GM23248 (cell line): ENCODE measurements around the gene TNFAIP8L3.

Source experiments
- EZH2 ChIP-seq: fragments of 200-600 bp; sonication (generic); IDR thresholded peaks from 2 replicates; pipeline ENCODE4 v1.6.1; 2018; ENCODE audit warnings: antibody characterized with exemption, mild to moderate bottlenecking; ENCODE audit not compliant: insufficient read depth, poor library complexity, severe bottlenecking
- EZH2phosphoT487 ChIP-seq: fragments of 200-600 bp; sonication (generic); IDR thresholded peaks from 2 replicates; pipeline ENCODE4 v1.6.1; 2018; ENCODE audit warnings: antibody characterized with exemption, moderate library complexity, mild to moderate bottlenecking, low read depth; ENCODE audit not compliant: insufficient read depth

- TF ChIP-seq EZH2 (no peak), EZH2phosphoT487 (no peak)
Observed at GRCh38 chr15:51011212-51011611, 83.5 kb downstream of the TNFAIP8L3 start.
